ENCODE results near the gene EMP1. TPM values are rescaled to one million over a fixed set of nuclear protein-coding genes. Genes with fewer than 3 reads are reported as not detected.

EMP1 gene
- total and polyA plus RNA-seq, 2 experiments from 2014 or later = 0.07 to 0.39 TPM

GRCh38 chr12:13209436-13210235 lies 13.1 kb downstream of the EMP1 start:
- Histone ChIP-seq H4K20me1 (replicated peaks; ENCODE audit: insufficient read depth) (no peaks in the 10 kb centered on the region), H3K9me2 (ENCODE audit: insufficient read depth) (no peaks in the 10 kb centered on the region), H3K27me3 (ENCODE audit: insufficient read depth) (no peaks in the 10 kb centered on the region), H3K36me3 (ENCODE audit: insufficient read depth) (no peaks in the 10 kb centered on the region), H3F3A (replicated peaks; ENCODE audit: low read depth) (no peaks in the 10 kb centered on the region), H3K79me2 (replicated peaks; ENCODE audit: insufficient read depth) (no peaks in the 10 kb centered on the region), H3K4me2 (no peak overlapping the region), H3K4me1 (ENCODE audit: insufficient read depth) (peaks cover 30% of the 10 kb centered on the region), H3K4me3 (no peak overlapping the region), H3K27ac (ENCODE audit: low read depth) (no peak overlapping the region), H2AFZ (no peak overlapping the region)
- no peak overlapping the region for H3K27ac Mint-ChIP-seq
- H3K27me3 Mint-ChIP-seq (ENCODE audit: insufficient read depth, low read depth, poor library complexity) = peaks cover 8% of the 10 kb centered on the region
- DNase-seq (ENCODE audit: low spot score) = no peak
- no peak for ATAC-seq
- H3K4me3 Mint-ChIP-seq = no peak overlapping the region
- no peaks in the 10 kb centered on the region for H3K9me3 Mint-ChIP-seq
- H3K4me1 Mint-ChIP-seq = peaks cover 47% of the 10 kb centered on the region
- TF ChIP-seq NANOG (IDR thresholded peaks at IDR 0.05; ENCODE audit: borderline replicate concordance) = no peak
- no peak for TF ChIP-seq ZNF462 (CRISPR knock-in tag; IDR thresholded peaks at IDR 0.05)
- TF ChIP-seq, protein P1, sequence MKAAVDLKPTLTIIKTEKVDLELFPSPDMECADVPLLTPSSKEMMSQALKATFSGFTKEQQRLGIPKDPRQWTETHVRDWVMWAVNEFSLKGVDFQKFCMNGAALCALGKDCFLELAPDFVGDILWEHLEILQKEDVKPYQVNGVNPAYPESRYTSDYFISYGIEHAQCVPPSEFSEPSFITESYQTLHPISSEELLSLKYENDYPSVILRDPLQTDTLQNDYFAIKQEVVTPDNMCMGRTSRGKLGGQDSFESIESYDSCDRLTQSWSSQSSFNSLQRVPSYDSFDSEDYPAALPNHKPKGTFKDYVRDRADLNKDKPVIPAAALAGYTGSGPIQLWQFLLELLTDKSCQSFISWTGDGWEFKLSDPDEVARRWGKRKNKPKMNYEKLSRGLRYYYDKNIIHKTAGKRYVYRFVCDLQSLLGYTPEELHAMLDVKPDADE (IDR thresholded peaks at IDR 0.05) = no peak
- no peak for TF ChIP-seq ZNF331 (CRISPR knock-in tag; IDR thresholded peaks at IDR 0.05; ENCODE audit: low read depth)
- no peak for TF ChIP-seq EZH2 (IDR thresholded peaks at IDR 0.05; ENCODE audit: low read depth, unreplicated experiment)
- H3K36me3 Mint-ChIP-seq (ENCODE audit: low read depth) = no peaks in the 10 kb centered on the region

Measured in GM23338 (cell line).